NCI-H1417 treated with DMSO at 0.1 percent for 48 hours (cell line): Measurements from ENCODE around the gene SMO.

Experiments used
- DNase-seq: peaks from one replicate; lab custom pipeline; 2025; lab: John Stamatoyannopoulos, UW

Gene SMO

DNA sequence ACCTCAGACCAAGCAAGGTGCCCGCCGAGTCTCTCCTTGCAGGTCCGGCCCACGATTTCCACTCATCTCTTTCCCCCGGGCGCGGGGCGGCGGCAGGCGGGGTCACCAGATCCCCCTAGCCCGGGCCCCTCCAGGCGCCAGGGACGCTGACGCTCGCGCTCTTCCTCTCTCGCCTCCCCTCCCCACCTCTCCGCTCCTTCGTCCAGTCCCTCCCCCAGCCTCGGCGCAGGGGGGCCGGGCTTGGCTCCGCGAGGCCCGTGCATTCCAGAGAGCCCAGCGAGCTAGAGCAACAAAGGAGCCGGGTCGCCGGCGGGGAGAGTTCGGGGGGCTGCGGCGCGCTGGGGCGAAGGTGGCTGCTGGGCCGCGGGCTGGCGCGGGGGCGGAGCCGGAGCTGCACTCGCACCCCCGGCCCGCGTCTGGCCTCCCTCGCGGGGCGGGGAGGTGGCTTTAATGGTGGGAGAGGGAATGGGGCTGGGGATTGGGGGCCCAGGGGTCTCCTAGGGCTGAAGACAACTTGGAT, at the start of gene SMO:
Gene SMO (plus strand): TSS at position 262 of the 520 bp plus-strand sequence. CDS start 519 bp downstream, outside the sequence.
- no peak for DNase-seq

DNA sequence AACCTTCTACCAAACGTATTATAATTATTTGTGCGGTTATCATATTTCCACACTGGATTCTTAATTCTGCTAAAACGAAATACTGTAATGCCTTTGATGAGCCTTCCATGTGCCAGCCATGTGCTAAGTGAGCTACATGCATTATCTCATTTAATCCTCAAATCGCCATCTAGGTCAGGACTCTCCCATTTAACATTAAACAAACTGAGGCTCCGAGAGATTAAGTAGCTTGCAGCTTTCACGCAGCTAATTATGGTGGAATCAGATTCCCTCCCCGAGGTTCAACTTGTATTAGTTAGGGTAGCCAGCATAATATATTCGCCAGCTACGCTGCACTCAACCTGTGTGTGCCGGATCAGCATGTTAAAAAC, 44.7 kb upstream of the SMO start:
- DNase-seq, result no peak

- DNase-seq, result peak; percentile 19
These were observed 44.2 kb upstream of the SMO start, which contains the start of gene TSPAN33 for GRCh38 chr7:129144095-129144833. TSS of gene TSPAN33 (plus strand) at chr7:129144707. CDS start at chr7:129144981, 274 bp downstream.

DNA sequence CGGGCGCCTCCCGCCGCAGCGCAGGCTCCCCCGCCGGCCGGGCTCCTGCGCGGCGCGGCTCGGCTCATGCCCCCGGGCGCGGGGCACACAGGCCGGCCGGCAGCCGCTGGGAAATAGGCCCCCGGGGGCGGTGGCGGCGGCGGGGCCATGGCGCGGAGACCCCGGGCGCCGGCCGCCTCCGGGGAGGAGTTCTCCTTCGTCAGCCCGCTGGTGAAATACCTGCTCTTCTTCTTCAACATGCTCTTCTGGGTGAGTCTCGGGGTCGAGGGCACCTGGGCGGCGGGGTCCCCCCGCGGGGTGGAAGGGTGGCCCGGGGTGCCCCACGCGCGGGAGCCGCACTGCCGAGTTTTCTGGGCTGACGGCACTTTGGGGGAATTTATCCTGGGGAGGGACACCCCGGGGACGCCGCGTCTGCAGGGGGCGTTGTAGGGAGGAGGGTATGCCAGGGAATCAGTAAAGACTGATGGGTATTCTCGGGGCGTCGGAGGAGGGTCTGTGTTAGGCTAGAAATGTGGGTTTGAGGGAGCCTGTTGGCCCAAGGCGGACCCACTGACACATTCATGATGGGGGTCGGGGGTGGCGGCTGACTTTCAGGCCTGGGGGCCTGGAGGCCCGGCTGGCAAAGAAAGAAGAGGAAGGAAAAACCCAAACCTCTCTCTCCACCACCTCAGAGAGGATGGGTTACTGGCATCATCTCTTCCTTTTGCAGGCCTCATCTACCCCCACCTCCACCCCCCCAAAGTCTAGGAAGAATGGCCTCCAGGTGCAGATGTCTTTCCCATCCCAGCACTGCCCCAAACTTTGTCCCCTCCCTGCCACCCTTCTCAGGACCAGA, 43.4 kb upstream of the SMO start:
- DNase-seq, result no peak

DNA sequence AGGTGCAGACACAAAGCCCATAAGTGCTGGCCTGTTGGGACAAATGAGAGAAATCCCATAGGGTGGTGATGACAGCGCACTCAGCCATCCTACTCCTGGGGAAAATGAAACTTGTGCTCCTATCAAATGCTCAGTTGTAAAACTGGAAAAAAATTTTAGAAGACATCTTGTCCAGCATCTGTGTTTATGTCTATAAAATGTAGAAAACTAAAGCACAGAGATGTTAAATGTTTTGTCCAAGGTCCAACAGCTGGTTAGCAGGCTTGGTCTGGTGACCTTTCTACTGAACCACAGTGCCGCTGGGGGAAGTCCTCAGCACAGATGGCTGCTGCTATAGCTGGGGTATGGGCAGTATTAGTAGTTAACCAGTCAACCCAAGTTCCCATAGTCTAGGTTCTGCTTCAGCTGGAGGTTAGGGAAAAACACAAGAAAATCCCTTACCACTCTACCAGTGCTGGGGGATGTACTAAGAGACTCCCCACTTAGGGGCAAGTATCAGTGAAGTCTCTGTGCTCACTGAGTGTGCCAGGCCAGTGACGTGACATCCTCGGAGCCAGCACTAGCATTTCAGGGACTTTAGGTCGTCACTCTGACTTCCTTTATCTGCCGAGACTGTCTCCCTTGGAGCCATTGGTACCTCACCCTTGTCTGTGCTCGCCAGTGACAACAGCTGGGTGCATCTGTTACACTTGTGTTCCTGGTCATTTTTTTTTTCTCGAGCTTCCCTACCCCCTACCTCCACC, 42.0 kb upstream of the SMO start:
- DNase-seq, result no peak

GRCh38 chr7:129147731-129148130, 40.7 kb upstream of the SMO start:
- no peak for DNase-seq

DNA sequence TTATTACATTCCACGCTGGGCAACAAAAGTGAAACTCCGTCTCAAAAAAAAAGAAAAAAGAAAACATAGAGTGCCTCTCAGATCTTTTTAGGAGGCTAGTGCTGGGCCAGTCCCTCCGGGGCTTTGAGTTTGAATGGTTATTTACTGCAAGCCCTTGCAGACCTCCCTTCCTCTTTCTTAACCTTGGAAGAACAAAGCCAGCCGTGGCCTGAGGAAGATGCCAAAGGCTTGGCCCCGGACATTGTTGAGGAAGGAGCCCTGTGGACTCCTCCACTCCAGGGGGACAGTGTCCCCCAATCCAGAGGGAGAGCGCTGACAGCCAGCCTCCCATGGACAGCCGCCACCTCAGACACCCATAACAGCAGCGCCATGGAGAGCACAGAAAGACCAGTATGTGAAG, 38.9 kb upstream of the SMO start:
- no peak for DNase-seq

GRCh38 chr7:129150199-129150996, 38.0 kb upstream of the SMO start:
- DNase-seq, result no peak

GRCh38 chr7:129157651-129158050, 30.8 kb upstream of the SMO start:
- DNase-seq, result no peak

DNA sequence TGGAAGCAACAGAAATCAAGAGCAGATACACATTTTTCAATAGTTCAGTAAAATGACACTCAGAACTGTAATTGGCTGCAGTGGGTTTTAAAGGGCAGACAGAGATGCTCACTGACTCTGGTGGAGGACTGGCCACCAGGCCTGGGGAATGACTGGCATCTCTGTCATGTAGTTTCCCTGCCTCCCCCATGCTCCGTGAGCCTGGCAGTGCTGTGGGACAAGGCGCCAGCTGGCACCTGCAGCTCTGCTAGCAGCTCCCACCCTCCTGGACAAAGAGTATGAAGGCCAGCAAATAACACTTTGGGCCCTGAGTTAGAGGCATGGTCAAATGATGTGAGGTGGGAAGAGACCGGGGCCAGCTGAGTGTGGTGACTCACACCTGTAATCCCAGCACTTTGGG, 28.9 kb upstream of the SMO start:
- DNase-seq, result no peak

DNA sequence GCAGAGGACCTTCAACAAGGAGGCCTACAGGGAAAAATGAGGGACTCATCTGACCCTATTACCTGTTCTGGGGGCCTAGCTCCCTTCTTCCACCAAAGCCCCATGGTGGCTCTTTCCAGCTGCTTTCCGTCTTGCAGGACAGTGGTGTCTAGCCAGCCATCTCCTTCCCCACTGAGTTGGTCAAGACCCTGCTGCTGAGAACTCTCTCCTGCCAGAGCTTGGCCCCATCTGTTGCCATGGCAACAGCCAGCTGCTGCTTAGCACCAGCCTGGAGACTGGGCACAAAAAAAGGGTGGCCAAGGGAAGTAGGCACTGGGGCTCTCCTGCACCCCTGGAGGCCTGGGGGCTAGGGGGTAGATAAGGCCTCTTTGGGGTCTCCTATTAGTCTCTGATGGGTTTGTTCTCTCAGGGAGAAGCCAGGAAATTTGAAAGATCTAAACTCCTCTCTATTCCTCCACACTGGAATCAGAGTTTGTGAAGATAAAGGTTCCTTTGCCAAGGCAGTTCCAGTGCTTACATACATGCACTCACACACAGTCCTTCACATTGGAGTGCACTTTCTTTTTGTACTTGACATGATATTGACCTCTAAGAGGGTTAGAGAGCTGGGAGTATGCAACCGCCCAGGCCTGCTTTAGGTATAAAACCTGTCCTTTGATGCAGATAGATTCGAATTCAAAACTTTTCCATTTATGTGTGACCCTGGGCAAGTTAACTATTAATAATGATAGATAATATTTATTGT, 28.1 kb upstream of the SMO start:
- DNase-seq, result peak; percentile 1

DNA sequence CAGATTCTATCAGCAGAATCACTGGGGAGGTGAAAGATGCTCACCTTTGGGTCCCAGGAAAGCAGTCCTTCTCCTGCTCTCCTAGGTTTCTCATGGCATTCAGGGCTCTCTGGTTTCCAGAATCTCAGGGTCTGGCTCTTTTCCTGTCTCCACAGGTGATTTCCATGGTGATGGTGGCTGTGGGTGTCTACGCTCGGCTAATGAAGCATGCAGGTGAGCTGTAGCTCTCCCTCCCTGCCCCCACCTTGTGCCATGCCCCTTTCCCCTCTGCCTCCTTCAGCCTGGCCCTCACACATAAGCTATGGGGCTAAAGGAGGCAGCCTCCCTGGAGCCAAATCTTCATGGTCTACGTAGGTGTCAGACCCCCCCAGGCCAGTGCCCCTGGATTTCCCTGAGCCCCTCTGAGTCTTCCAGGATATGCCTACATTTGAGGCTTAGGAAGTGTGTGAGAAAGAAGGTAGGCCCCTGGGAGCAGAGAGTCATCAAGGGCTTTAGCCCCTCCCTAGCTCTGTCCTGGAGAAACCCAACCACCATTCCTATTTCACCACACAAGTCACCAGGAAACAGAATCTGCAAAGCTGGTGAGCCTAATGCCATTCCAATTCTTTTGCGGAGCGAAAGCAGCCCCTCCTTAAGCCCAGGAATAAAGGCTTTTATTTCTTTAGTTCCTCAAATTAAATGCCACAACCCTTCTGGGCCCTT, 26.8 kb upstream of the SMO start:
- DNase-seq, result no peak

- no peak for DNase-seq
These were observed 25.7 kb upstream of the SMO start for GRCh38 chr7:129162732-129163131.

DNA sequence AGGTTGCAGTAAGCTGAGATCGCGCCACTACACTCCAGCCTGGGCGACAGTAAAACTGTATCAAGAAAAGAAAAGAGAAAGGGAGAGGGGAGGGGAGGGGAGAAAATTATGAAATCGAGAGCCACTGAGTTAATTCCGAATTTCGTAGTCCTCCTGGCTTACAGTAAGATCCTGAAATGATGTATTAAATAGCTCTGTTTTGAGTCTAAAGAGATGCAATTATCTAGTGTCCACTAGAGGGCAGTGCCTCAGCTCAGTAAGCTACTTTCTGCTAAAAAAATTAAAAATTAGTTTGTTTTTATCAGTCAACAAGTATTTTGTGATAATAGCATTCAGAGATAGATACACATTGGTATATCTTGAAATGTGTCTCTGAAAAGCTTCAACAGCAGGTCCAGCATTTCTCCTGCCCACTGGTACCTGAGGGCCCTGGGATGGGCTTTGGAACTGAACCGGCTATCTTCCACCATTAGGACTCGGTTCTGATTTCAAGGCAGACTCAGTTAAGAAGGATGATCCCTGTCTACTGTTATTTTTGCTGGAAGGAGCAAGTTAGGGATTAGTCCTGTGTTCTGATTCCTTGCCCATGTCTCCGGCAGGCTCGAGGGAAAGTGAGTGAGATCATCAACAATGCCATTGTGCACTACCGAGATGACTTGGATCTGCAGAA, 24.4 kb upstream of the SMO start:
- peak; percentile 1 for DNase-seq

GRCh38 chr7:129166745-129167144, 21.7 kb upstream of the SMO start:
- DNase-seq, result no peak

GRCh38 chr7:129167817-129168216, 20.6 kb upstream of the SMO start:
- no peak for DNase-seq

- DNase-seq, result no peak
These were observed 20.0 kb upstream of the SMO start for GRCh38 chr7:129168231-129169021.

- no peak for DNase-seq
These were observed 19.2 kb upstream of the SMO start for GRCh38 chr7:129169171-129169671.
